WERI-Rb-1 (cell line): ENCODE results near the gene NKX6-2.
"Not testable (repeated sequence)": the region's sequence is repeated elsewhere in the genome, so short reads cannot be mapped to it uniquely, and the experiment has no call there.

Experiments
- DNase-seq: peaks from one replicate; pipeline ENCODE4 v3.0.0-alpha.2; 2020
- H3K27ac ChIP-seq: fragments of 250-450 bp; sonication (Bioruptor Pico); 2 replicates; pipeline ENCODE4 v1.5.1; 2020; ENCODE audit warnings: mild to moderate bottlenecking, moderate library complexity
- H3K27me3 ChIP-seq: fragments of 250-450 bp; sonication (Bioruptor Pico); 2 replicates; pipeline ENCODE4 v1.5.1; 2021; ENCODE audit warnings: mild to moderate bottlenecking, low read depth, moderate library complexity; ENCODE audit not compliant: insufficient read depth, severe bottlenecking
- H3K36me3 ChIP-seq: fragments of 250-450 bp; sonication (Bioruptor Pico); 2 replicates; pipeline ENCODE4 v1.5.1; 2020; ENCODE audit warnings: mild to moderate bottlenecking, moderate library complexity
- H3K4me3 ChIP-seq: 2 replicates; pipeline ENCODE4 v1.5.1; 2011; ENCODE audit warnings: low read depth, mild to moderate bottlenecking, control low read depth, low read length
- H3K9me3 ChIP-seq: fragments of 250-450 bp; sonication (Bioruptor Pico); 2 replicates; pipeline ENCODE4 v1.5.1; 2021; ENCODE audit warnings: mild to moderate bottlenecking, moderate library complexity; ENCODE audit not compliant: severe bottlenecking
- TF ChIP-seq, protein P1 (sequence below): IDR thresholded peaks from 2 replicates; pipeline ENCODE4 v1.5.1; 2011; ENCODE audit warnings: low read depth, mild to moderate bottlenecking, control low read depth, inconsistent platforms, low read length

NKX6-2 gene

DNA sequence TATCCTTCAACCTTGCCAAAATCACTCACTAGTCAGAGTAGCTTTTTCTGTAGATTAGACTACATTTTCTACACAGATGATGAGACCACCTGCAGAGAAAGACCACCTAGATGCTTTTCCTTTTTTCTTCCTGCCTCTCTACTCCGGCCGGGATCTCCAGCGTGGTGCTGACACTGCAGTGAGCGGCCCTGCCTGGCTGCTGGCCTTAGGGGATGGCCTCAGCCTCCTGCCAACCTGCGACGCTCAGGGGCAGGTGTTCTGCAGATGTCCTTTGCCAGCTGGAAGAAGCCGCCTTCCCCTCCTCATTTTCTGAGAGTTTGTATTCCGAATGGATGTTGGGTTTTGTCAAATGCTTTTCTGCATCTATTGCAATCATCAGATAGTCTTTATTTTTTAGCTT, 43.5 kb upstream of the NKX6-2 start:
- H3K36me3 ChIP-seq, result no peaks in the 10 kb centered on the region
- no peak overlapping the region for H3K4me3 ChIP-seq
- H3K9me3 ChIP-seq, result peaks cover 6% of the 10 kb centered on the region
- no peaks in the 10 kb centered on the region for H3K27me3 ChIP-seq
- no peak for DNase-seq
- TF ChIP-seq, protein P1, sequence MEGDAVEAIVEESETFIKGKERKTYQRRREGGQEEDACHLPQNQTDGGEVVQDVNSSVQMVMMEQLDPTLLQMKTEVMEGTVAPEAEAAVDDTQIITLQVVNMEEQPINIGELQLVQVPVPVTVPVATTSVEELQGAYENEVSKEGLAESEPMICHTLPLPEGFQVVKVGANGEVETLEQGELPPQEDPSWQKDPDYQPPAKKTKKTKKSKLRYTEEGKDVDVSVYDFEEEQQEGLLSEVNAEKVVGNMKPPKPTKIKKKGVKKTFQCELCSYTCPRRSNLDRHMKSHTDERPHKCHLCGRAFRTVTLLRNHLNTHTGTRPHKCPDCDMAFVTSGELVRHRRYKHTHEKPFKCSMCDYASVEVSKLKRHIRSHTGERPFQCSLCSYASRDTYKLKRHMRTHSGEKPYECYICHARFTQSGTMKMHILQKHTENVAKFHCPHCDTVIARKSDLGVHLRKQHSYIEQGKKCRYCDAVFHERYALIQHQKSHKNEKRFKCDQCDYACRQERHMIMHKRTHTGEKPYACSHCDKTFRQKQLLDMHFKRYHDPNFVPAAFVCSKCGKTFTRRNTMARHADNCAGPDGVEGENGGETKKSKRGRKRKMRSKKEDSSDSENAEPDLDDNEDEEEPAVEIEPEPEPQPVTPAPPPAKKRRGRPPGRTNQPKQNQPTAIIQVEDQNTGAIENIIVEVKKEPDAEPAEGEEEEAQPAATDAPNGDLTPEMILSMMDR, result no peak
- no peak overlapping the region for H3K27ac ChIP-seq

DNA sequence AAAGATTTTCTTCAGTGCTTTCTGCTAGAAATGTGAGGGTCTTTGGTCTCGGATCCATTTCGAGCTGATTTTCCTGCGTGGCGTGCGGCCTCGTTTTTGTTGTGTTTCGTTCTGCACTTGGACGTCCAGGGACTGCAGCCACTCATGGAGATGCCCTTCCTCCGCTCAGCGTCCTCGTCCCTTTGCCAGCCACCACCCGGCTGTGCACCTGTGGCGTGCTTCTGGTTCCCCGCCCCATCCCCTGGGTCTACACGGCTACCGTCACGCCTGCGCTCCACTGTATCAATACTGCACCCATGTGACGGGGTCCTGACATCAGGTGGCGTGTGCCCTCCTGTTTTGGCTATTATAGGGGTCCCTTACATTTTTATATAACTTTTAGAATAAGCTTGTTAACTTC, 42.7 kb upstream of the NKX6-2 start:
- Histone ChIP-seq H3K27ac (no peak overlapping the region), H3K36me3 (no peaks in the 10 kb centered on the region), H3K9me3 (peaks cover 6% of the 10 kb centered on the region), H3K4me3 (no peak overlapping the region), H3K27me3 (no peaks in the 10 kb centered on the region)
- no peak for DNase-seq
- TF ChIP-seq, protein P1, result no peak

DNA sequence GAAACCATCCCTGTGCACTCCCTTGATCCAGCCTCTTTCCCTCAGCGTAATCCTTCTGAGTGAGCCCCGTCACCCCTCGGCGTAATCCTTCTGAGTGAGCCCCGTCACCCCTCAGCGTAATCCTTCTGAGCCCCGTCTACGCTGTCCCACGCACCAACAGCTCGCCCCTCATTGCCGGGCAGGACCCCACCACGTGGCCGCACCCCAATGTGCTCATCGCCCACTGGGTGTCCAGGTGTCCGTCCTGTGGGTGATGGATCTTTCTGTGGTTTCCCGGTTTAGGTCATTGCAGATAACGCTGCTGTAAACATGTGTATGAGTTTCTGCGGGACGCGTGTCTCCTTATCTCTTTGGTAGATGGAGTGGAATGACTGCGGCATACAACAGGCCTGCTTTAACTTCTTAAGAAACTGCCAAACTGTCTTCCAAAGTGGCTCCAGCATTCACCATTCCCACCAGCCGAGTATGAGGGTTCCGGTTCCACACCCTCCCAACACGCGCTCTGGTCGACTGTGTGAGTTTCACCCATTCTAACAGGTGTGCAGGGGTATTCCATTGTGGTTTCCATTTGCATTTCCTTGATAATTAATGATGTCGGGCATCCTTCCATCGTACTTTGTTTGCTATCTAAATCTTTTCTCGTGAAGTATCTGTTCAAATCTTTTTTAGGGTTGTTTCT, 42.1 kb upstream of the NKX6-2 start:
- peaks cover 6% of the 10 kb centered on the region for H3K9me3 ChIP-seq
- TF ChIP-seq, protein P1, result no peak
- DNase-seq, result no peak

DNA sequence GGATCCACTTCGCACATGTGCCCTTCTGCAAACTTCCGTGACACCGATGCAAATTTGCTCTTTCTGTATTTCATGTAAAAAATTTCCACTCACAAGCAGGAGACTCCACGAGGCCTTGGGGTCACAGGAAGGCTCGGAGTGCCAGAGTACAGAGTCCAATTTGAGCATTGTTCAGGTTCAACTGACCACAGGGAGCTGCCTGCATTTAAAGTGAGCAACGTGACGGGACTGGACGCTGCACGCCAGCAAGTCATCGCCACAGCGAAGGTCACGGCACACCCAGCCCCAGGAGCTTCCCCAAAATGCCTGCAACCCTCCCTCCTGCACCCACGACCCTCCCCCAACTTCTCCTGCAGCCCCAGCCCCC, 41.5 kb upstream of the NKX6-2 start:
- TF ChIP-seq, protein P1, result no peak
- Histone ChIP-seq H3K4me3 (no peak overlapping the region), H3K27me3 (no peaks in the 10 kb centered on the region), H3K27ac (no peak overlapping the region), H3K9me3 (peaks cover 6% of the 10 kb centered on the region), H3K36me3 (no peaks in the 10 kb centered on the region)
- DNase-seq, result no peak

More for the DNA sequence above, 42.1 kb upstream of the NKX6-2 start:
- no peaks in the 10 kb centered on the region for H3K36me3 ChIP-seq
- no peak overlapping the region for H3K27ac ChIP-seq
- no peak overlapping the region for H3K4me3 ChIP-seq
- no peaks in the 10 kb centered on the region for H3K27me3 ChIP-seq

DNA sequence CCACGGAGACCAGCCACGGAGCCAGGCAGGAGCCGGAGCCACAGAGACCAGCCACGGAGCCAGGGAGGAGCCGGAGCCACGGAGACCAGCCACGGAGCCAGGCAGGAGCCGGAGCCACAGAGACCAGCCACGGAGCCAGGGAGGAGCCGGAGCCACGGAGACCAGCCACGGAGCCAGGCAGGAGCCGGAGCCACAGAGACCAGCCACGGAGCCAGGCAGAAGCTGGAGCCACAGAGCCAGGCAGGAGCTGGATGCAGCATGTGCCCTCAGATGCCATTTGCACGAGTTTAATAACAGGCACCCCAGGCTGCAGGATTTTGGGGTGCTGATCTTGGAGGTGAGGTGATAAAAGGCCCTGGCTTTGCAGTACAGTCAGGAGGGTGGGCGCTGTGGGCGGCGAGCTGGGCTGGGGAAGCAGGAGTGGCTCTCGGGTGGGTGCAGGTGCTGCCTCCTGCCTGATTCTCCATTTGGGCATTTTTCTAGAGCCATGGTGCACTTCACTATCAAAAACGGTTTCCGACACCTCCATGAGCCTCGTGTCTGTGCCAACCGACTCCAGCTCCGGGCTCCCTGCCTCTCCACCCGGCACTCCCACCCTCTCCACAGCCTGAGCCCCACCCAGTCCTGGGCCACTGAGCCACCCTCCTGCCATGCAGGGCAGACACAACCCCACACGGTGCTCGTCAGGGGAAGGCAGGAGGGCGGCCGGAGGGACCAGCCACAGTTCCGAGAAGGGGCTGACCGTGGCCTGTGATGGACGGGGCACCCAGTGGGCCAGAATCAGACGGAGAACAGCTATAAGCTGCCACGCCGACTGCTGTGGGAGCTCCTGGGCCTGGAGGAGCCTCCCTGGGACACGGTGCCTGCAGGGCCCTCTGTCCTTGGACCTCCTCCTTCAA, 40.8 kb upstream of the NKX6-2 start:
- TF ChIP-seq, protein P1, result no peak
- no peak for DNase-seq
- Histone ChIP-seq H3K27me3 (no peaks in the 10 kb centered on the region), H3K9me3 (peaks cover 6% of the 10 kb centered on the region), H3K4me3 (no peak overlapping the region), H3K27ac (no peak overlapping the region), H3K36me3 (no peaks in the 10 kb centered on the region)

DNA sequence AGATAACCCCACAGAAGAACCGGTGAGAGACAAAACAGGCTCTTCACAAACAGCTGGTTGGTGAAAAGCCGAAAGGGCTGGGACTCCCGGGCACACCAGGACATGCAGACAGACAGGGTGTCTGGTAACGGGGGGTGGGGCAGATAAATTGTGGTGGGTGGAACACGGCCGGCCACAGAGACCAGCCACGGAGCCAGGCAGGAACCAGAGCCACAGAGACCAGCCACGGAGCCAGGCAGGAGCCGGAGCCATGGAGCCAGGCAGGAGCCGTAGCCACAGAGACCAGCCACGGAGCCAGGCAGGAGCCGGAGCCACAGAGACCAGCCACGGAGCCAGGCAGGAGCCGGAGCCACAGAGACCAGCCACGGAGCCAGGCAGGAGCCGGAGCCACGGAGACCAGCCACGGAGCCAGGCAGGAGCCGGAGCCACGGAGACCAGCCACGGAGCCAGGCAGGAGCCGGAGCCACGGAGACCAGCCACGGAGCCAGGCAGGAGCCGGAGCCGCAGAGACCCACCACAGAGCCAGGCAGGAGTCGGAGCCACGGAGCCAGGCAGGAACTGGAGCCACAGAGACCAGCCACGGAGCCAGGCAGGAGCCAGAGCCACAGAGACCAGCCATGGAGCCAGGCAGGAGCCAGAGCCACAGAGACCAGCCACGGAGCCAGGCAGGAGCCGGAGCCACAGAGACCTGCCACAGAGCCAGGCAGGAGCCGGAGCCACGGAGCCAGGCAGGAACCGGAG, 40.0 kb upstream of the NKX6-2 start:
- not testable (repeated sequence) for H3K4me3 ChIP-seq, H3K27me3 ChIP-seq, H3K36me3 ChIP-seq, H3K27ac ChIP-seq, H3K9me3 ChIP-seq, DNase-seq
